Left lung (tissue), 10 donors: ENCODE data around the gene PIK3AP1. TPM values are rescaled to one million over a fixed set of nuclear protein-coding genes. Genes with fewer than 3 reads are reported as not detected.

Experiments
- ATAC-seq: fragments of 200-7000 bp; cut with Tn5 transposase; one replicate; pipeline ENCODE4 v1.9.1; 2020; ENCODE audit warnings: moderate library complexity
- DNase-seq, 4 donors: peaks; one replicate each; pipeline ENCODE4 v3.0.0-alpha.2; 2013 to 2020
- H3K27ac ChIP-seq, 2 donors: fragments of 200-600 bp; sonication (generic) in 1 of 2; one replicate each; pipeline versions ENCODE4 v1.5.0 to v1.8.0; 2020 to 2021
- H3K27me3 ChIP-seq, 2 donors: fragments of 200-600 bp; sonication (generic) in 1 of 2; one replicate each; pipeline versions ENCODE4 v1.5.0 to v1.8.0; 2020 to 2021
- H3K36me3 ChIP-seq, 2 donors: fragments of 200-600 bp; sonication (generic) in 1 of 2; one replicate each; pipeline versions ENCODE4 v1.5.0 to v1.8.0; 2020 to 2021
- H3K4me1 ChIP-seq, 2 donors: fragments of 200-600 bp; one replicate each; pipeline ENCODE4 v1.8.0; 2021
- H3K4me3 ChIP-seq, 2 donors: fragments of 200-600 bp; sonication (generic) in 1 of 2; one replicate each; pipeline versions ENCODE4 v1.5.0 to v1.8.0; 2020 to 2021; ENCODE audit warnings: mild to moderate bottlenecking in 1 of 2
- H3K9me3 ChIP-seq, 2 donors: fragments of 200-600 bp; sonication (generic) in 1 of 2; one replicate each; pipeline versions ENCODE4 v1.5.0 to v1.8.0; 2020 to 2021
- intact Hi-C, 2 donors: fragments of 100-400 bp; cut with DNase I; formaldehyde crosslinking; loops; one replicate each; pipeline versions ENCODE4 v1.11.2 to v1.14.2; 2022
- polyA plus RNA-seq, 6 donors: library from polyadenylated mRNA; unstranded; fragments of 120-200 nt; gene quantifications; one replicate each; pipeline ENCODE4 v1.2.1, GENCODE V29; 2013; ENCODE audit not compliant: insufficient read length in 6 of 6
- total RNA-seq, 2 donors: library from RNA; stranded (reverse); fragmentation: NEBNext Ultra II Directional; extraction: Animal tissue kit (Norgen Biotek cat#: 25700); gene quantifications; one replicate each; pipeline ENCODE4 v1.2.1, GENCODE V29; 2021
- TF ChIP-seq, protein P1 (sequence below), 2 donors: fragments of 200-600 bp; sonication (generic) in 1 of 2; IDR thresholded peaks; one replicate each; pipeline versions ENCODE4 v1.5.0 to v1.8.0; 2021; ENCODE audit warnings: antibody characterized with exemption in 2 of 2
- donor health status: DM: no; HTN: yes; CAD: no.
- donor health status: DM: no; HTN: no; CAD: no.

The PIK3AP1 gene
- total and polyA plus RNA-seq, 8 donors, result 2.3 to 91.3 (median 3.6) TPM

DNA sequence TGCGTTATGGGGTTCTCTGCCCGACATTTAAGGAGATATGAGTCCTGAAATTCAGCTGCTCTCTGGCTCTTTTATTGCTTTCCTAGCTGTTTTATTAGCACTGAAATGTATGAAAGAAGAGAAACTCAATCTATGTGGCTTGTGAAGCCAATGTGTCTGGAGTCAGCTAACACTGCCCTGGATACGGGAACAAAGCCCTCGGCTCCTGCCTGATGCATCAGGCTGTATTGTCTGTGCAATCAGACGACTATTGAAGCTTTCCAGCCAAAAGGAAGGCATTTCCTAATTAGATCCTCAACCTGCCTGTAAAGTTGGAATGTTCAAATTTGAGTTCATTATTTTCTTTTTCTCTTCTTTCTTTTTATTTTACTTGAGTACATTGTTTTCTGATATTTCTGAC is 111.5 kb downstream of the PIK3AP1 start:
- intact Hi-C loops, result no loop called here
- H3K4me1 ChIP-seq, result no peaks in the 10 kb centered on the region
- no peak overlapping the region for H3K27ac ChIP-seq
- no peaks in the 10 kb centered on the region for H3K9me3 ChIP-seq
- H3K36me3 ChIP-seq, result peaks cover 0 to 91% of the 10 kb centered on the region in 2 donors
- TF ChIP-seq, protein P1, sequence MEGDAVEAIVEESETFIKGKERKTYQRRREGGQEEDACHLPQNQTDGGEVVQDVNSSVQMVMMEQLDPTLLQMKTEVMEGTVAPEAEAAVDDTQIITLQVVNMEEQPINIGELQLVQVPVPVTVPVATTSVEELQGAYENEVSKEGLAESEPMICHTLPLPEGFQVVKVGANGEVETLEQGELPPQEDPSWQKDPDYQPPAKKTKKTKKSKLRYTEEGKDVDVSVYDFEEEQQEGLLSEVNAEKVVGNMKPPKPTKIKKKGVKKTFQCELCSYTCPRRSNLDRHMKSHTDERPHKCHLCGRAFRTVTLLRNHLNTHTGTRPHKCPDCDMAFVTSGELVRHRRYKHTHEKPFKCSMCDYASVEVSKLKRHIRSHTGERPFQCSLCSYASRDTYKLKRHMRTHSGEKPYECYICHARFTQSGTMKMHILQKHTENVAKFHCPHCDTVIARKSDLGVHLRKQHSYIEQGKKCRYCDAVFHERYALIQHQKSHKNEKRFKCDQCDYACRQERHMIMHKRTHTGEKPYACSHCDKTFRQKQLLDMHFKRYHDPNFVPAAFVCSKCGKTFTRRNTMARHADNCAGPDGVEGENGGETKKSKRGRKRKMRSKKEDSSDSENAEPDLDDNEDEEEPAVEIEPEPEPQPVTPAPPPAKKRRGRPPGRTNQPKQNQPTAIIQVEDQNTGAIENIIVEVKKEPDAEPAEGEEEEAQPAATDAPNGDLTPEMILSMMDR (IDR thresholded peaks at IDR 0.05), result no peak
- H3K27me3 ChIP-seq, result no peaks in the 10 kb centered on the region
- DNase-seq (no peak), ATAC-seq (no peak)
- no peak overlapping the region for H3K4me3 ChIP-seq

DNA sequence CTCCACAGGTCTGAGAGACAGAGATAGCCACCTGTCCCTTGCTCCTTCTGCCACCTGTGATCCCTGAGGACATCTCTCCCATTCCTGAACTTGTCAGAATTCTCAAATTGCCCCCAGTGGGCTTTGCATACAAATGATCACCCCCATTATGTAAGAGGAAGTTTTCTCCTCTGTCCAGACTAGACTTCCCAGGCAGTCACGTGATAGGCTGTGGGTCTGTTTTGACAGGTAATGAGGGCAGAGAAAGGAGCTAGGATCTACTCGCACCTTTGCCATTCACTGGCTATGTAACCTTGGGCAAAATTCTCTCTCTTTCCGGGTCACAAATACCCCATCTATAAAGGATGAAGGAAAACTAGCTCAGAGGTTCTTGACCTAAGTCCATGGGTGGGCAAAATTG is 112.1 kb downstream of the PIK3AP1 start:
- intact Hi-C loops, result no loop called here
- ATAC-seq, result no peak
- no peaks in the 10 kb centered on the region for H3K27me3 ChIP-seq
- peaks cover 0 to 89% of the 10 kb centered on the region in 2 donors for H3K36me3 ChIP-seq
- H3K4me1 ChIP-seq, result no peaks in the 10 kb centered on the region
- TF ChIP-seq, protein P1 (IDR thresholded peaks at IDR 0.05), result no peak
- H3K4me3 ChIP-seq, result no peak overlapping the region
- DNase-seq, result no peak
- H3K9me3 ChIP-seq, result no peaks in the 10 kb centered on the region
- no peak overlapping the region for H3K27ac ChIP-seq

DNA sequence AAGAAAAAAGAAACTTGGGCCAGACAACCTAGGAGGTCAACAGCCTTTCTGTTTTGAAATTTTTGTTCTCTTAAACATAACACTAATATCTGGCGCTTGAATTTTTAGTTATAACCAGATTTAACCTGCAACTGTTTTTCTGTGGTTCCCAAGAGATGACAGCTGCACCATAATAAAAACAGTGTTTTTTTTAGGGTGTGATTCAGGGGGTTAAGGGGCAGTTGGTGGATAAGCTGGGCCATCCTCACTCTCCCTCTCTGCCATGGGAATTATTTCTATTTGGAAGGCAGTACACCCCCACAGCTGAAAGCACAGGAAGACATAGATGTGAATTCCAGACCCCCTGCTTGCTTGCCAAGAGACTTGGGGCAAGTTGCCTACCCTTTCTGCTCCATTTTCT is 113.4 kb downstream of the PIK3AP1 start:
- H3K36me3 ChIP-seq, result peaks cover 0 to 89% of the 10 kb centered on the region in 2 donors
- DNase-seq (no peak), ATAC-seq (no peak)
- intact Hi-C loops, result no loop called here
- H3K4me3 ChIP-seq, result no peak overlapping the region
- H3K27ac ChIP-seq, result no peak overlapping the region
- H3K4me1 ChIP-seq, result no peaks in the 10 kb centered on the region
- no peaks in the 10 kb centered on the region for H3K27me3 ChIP-seq
- no peaks in the 10 kb centered on the region for H3K9me3 ChIP-seq
- TF ChIP-seq, protein P1 (IDR thresholded peaks at IDR 0.05), result no peak

DNA sequence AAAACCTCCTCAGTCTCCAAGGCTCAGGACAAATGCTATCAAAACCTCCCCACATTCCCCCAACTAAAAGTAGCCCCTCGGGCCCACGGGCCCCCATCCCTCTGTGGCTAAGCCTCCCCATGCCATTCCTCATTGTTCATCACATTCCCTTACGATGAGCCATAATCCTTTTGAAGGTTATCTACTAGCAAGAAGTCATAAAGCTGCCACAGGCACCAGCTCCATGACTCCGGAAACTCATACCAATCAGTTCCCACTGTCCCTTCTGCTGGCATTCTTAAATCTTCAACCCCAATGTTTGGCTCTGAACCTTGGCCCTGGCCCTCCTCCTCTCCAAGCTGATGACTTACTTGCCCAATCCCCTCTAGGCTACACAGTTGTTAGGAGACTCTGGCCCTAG is 114.1 kb downstream of the PIK3AP1 start:
- no peak for DNase-seq
- H3K36me3 ChIP-seq, result peaks cover 0 to 89% of the 10 kb centered on the region in 2 donors
- TF ChIP-seq, protein P1 (IDR thresholded peaks at IDR 0.05), result no peak
- no peak overlapping the region for H3K27ac ChIP-seq
- H3K4me3 ChIP-seq, result no peak overlapping the region
- intact Hi-C loops, result no loop called here
- no peaks in the 10 kb centered on the region for H3K27me3 ChIP-seq
- no peaks in the 10 kb centered on the region for H3K9me3 ChIP-seq
- H3K4me1 ChIP-seq, result no peaks in the 10 kb centered on the region
- ATAC-seq, result no peak

DNA sequence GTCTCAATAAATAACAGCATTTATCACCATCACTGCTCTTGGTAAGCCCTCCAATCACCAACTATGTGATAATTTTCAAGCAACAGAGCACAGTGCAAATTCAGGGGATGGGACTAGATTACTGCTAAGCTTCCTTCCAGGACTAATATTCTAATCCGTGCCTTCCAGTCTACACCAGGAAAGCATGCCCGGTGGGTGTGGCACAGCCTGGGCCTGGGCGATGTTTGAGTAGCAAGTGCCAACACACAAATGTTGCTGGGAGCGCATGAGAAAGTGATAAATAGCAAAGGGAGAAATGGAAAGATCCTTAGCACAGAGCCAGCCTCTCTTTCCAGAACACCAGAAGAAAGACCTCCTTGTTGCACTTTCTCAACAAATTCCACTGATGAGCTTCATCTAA is 120.0 kb downstream of the PIK3AP1 start:
- H3K27me3 ChIP-seq, result no peaks in the 10 kb centered on the region
- TF ChIP-seq, protein P1 (IDR thresholded peaks at IDR 0.05), result no peak
- ATAC-seq (no peak), DNase-seq (no peak)
- H3K27ac ChIP-seq, result no peak overlapping the region
- H3K36me3 ChIP-seq, result peaks cover 0 to 84% of the 10 kb centered on the region in 2 donors
- no peaks in the 10 kb centered on the region for H3K4me1 ChIP-seq
- intact Hi-C loops, result no loop called here
- no peaks in the 10 kb centered on the region for H3K9me3 ChIP-seq
- H3K4me3 ChIP-seq, result no peak overlapping the region
